IMR-90 (cell line): Measurements from ENCODE around the gene MTMR6. TPM values are rescaled to one million over a fixed set of nuclear protein-coding genes. Genes with fewer than 3 reads are reported as not detected.
A peak's percentile ranks its signal among the peaks of the same experiment; 100 is the strongest.

Experiments
- ATAC-seq: fragments of 200-7000 bp; cut with Tn5 transposase; 2 replicates; pipeline ENCODE4 v1.9.1; 2020; ENCODE audit warnings: low read depth, mild to moderate bottlenecking, moderate library complexity
- BruUV-seq: library from RNA; stranded (reverse); fragments of 400-500 nt; replicated peaks from 2 replicates; lab custom pipeline; 2021; lab: Mats Ljungman, UMichigan
- CTCF ChIA-PET: fragments of 300-600 bp; formaldehyde crosslinking; extraction: SDS; loops from one replicate; lab custom pipeline; 2021; ENCODE audit warnings: antibody characterized with exemption; lab: Yijun Ruan, JAX
- POLR2A ChIA-PET: fragments of 300-600 bp; sonication (Branson Sonifier 250); formaldehyde crosslinking; loops from one replicate; lab custom pipeline; 2022; ENCODE audit warnings: antibody characterized with exemption; ENCODE audit not compliant: unreplicated experiment; lab: Charles Lee
- DNase-seq: peaks from one replicate; pipeline ENCODE4 v3.0.0; 2013
- H2AFZ ChIP-seq: replicated peaks from 2 replicates; pipeline ENCODE3; 2013; ENCODE audit warnings: low read length, mild to moderate bottlenecking; ENCODE audit not compliant: poor library complexity
- H2AK5ac ChIP-seq: 2 replicates; pipeline ENCODE4 v1.6.1; 2013; ENCODE audit warnings: low read depth, low read length, inconsistent platforms
- H2AK9ac ChIP-seq: replicated peaks from 2 replicates; pipeline ENCODE3; 2013; ENCODE audit warnings: mild to moderate bottlenecking, low read depth, low read length, moderate library complexity; ENCODE audit not compliant: poor library complexity
- H2BK120ac ChIP-seq: 2 replicates; pipeline ENCODE4 v1.6.1; 2013; ENCODE audit warnings: low read depth, low read length, inconsistent platforms
- H2BK15ac ChIP-seq: 3 replicates; pipeline ENCODE4 v1.6.1; 2013; ENCODE audit warnings: low read depth, low read length, inconsistent platforms
- H2BK20ac ChIP-seq: 2 replicates; pipeline ENCODE4 v1.6.1; 2013; ENCODE audit warnings: low read depth, mild to moderate bottlenecking, inconsistent platforms, low read length, moderate library complexity
- H2BK5ac ChIP-seq: 2 replicates; pipeline ENCODE4 v1.6.1; 2013; ENCODE audit warnings: mild to moderate bottlenecking, low read depth, low read length, inconsistent platforms; ENCODE audit not compliant: poor library complexity, severe bottlenecking
- H3K14ac ChIP-seq: replicated peaks from 2 replicates; pipeline ENCODE4 v1.6.1; 2013; ENCODE audit warnings: low read depth, low read length, inconsistent platforms
- H3K18ac ChIP-seq: 2 replicates; pipeline ENCODE4 v1.6.1; 2013; ENCODE audit warnings: low read depth, low read length, control low read depth
- H3K23ac ChIP-seq: 2 replicates; pipeline ENCODE4 v1.6.1; 2013; ENCODE audit warnings: low read depth, low read length, inconsistent platforms
- H3K27ac ChIP-seq: 2 replicates; pipeline ENCODE4 v1.5.1; 2013; ENCODE audit warnings: mild to moderate bottlenecking, control low read depth, low read length; ENCODE audit not compliant: insufficient read depth
- H3K27me3 ChIP-seq: 2 replicates; pipeline ENCODE4 v1.6.1; 2013; ENCODE audit warnings: low read length; ENCODE audit not compliant: control insufficient read depth, insufficient read depth
- H3K36me3 ChIP-seq: 2 replicates; pipeline ENCODE4 v1.6.1; 2013; ENCODE audit warnings: low read length, mixed read lengths; ENCODE audit not compliant: control insufficient read depth, insufficient read depth
- H3K4ac ChIP-seq: 2 replicates; pipeline ENCODE4 v1.6.1; 2013; ENCODE audit warnings: low read depth, low read length, inconsistent platforms
- H3K4me1 ChIP-seq: 2 replicates; pipeline ENCODE4 v1.6.1; 2013; ENCODE audit warnings: low read length, mixed read lengths; ENCODE audit not compliant: control insufficient read depth, insufficient read depth
- H3K4me2 ChIP-seq: 2 replicates; pipeline ENCODE4 v1.6.1; 2013; ENCODE audit warnings: low read depth, mild to moderate bottlenecking, control low read depth, low read length, moderate library complexity
- H3K4me3 ChIP-seq: 2 replicates; pipeline ENCODE4 v1.5.1; 2013; ENCODE audit warnings: low read depth, mild to moderate bottlenecking, control low read depth, low read length, moderate library complexity; ENCODE audit not compliant: insufficient read depth
- H3K56ac ChIP-seq: 2 replicates; pipeline ENCODE4 v1.6.1; 2013; ENCODE audit warnings: low read length, inconsistent platforms; ENCODE audit not compliant: insufficient read depth; ENCODE audit errors: extremely low read depth
- H3K79me1 ChIP-seq, 2 experiments: 2 replicates each; pipeline ENCODE4 v1.6.1; 2013; ENCODE audit warnings: low read length in 2 of 2, inconsistent platforms in 1 of 2, low read depth in 1 of 2
- H3K9ac ChIP-seq: 2 replicates; pipeline ENCODE4 v1.6.1; 2013; ENCODE audit warnings: low read depth, low read length, control low read depth
- H3K9me1 ChIP-seq: 2 replicates; pipeline ENCODE4 v1.6.1; 2013; ENCODE audit warnings: low read length, inconsistent platforms; ENCODE audit not compliant: insufficient read depth
- H3K9me3 ChIP-seq: 2 replicates; pipeline ENCODE4 v1.6.1; 2013; ENCODE audit warnings: low read length; ENCODE audit not compliant: control insufficient read depth, insufficient read depth
- H4K20me1 ChIP-seq: 2 replicates; pipeline ENCODE4 v1.6.1; 2013; ENCODE audit warnings: low read length, inconsistent platforms; ENCODE audit not compliant: insufficient read depth
- H4K5ac ChIP-seq: 2 replicates; pipeline ENCODE4 v1.6.1; 2013; ENCODE audit warnings: mild to moderate bottlenecking, low read depth, low read length, control low read depth
- H4K8ac ChIP-seq, 2 experiments: 2 replicates each; pipeline ENCODE4 v1.6.1; 2013; ENCODE audit warnings: low read depth in 2 of 2, low read length in 2 of 2, control low read depth in 1 of 2, inconsistent platforms in 1 of 2
- H4K91ac ChIP-seq: 2 replicates; pipeline ENCODE4 v1.6.1; 2013; ENCODE audit warnings: low read depth, low read length, inconsistent platforms; ENCODE audit not compliant: insufficient read depth
- BHLHE40 ChIP-seq: fragments of 150-350 bp; IDR thresholded peaks from 2 replicates; pipeline ENCODE4 v1.6.1; 2016; ENCODE audit warnings: mild to moderate bottlenecking, low read depth, low read length
- CTCF ChIP-seq: conservative IDR thresholded peaks from 2 replicates; pipeline ENCODE4 v1.5.1; 2012; ENCODE audit warnings: mild to moderate bottlenecking, low read depth, low read length, improper control_type of control experiment
- MAFK ChIP-seq: IDR thresholded peaks from 2 replicates; pipeline ENCODE4 v1.6.1; 2012; ENCODE audit warnings: low read depth, low read length, improper control_type of control experiment
- MAZ ChIP-seq: IDR thresholded peaks from 2 replicates; pipeline ENCODE4 v1.6.1; 2012; ENCODE audit warnings: low read depth, mild to moderate bottlenecking, low read length, improper control_type of control experiment, moderate library complexity, borderline replicate concordance
- RAD21 ChIP-seq: IDR thresholded peaks from 2 replicates; pipeline ENCODE4 v1.6.1; 2012; ENCODE audit warnings: low read length, improper control_type of control experiment
- RFX5 ChIP-seq: IDR thresholded peaks from 2 replicates; pipeline ENCODE4 v1.8.0; 2012; ENCODE audit warnings: low read depth, mild to moderate bottlenecking, low read length, moderate library complexity
- SMC3 ChIP-seq: fragments of 150-350 bp; IDR thresholded peaks from 2 replicates; pipeline ENCODE4 v1.6.1; 2016; ENCODE audit warnings: low read depth, mild to moderate bottlenecking, antibody characterized with exemption, low read length, moderate library complexity
- WGBS, 2 experiments: methylation state at CpG; one replicate each; pipeline versions ENCODE4 v1.1.5 to v1.1.7; 2013; ENCODE audit warnings: missing lambda C conversion rate in 2 of 2; ENCODE audit not compliant: insufficient read length in 1 of 2; ENCODE audit errors: extremely low coverage in 2 of 2; 5-methylcytosine and 5-hydroxymethylcytosine counted together
- dilution Hi-C: fragments of 300-500 bp; cut with HindIII; formaldehyde crosslinking; loops from one replicate; pipeline ENCODE4 v1.14.3; 2018; ENCODE audit warnings: low sequenced_read_pairs; ENCODE audit not compliant: unreplicated experiment
- in situ Hi-C: fragments of 300-500 bp; cut with MboI; formaldehyde crosslinking; loops from 3 replicates; pipeline ENCODE4 v1.14.3; 2019; ENCODE audit warnings: low sequenced_read_pairs, inconsistent platforms, mixed read lengths
- intact Hi-C: fragments of 100-400 bp; cut with micrococcal nuclease; formaldehyde crosslinking; loops from 2 replicates; pipeline ENCODE4 v1.10.0; 2022
- polyA plus RNA-seq, 3 experiments: library from polyadenylated mRNA; depleted of rRNA; stranded (reverse); fragments of >200 nt; gene quantifications; 2 replicates each; pipeline ENCODE4 v1.2.3, GENCODE V29; 2012; ENCODE audit warnings: low replicate concordance in 1 of 3
- total RNA-seq: library from RNA; depleted of rRNA; stranded (reverse); fragments of >200 nt; gene quantifications from 2 replicates; pipeline ENCODE4 v1.2.3, GENCODE V29; 2012
- TF ChIP-seq, protein P1 (sequence below): fragments of 150-350 bp; IDR thresholded peaks from 2 replicates; pipeline ENCODE4 v1.6.1; 2017; ENCODE audit warnings: mild to moderate bottlenecking, antibody characterized with exemption, low read length, low read depth

The MTMR6 gene
- total and polyA plus RNA-seq, 2 of the 4 experiments (the other 2 are of a cell fraction): 9.4 to 21.7 TPM

DNA sequence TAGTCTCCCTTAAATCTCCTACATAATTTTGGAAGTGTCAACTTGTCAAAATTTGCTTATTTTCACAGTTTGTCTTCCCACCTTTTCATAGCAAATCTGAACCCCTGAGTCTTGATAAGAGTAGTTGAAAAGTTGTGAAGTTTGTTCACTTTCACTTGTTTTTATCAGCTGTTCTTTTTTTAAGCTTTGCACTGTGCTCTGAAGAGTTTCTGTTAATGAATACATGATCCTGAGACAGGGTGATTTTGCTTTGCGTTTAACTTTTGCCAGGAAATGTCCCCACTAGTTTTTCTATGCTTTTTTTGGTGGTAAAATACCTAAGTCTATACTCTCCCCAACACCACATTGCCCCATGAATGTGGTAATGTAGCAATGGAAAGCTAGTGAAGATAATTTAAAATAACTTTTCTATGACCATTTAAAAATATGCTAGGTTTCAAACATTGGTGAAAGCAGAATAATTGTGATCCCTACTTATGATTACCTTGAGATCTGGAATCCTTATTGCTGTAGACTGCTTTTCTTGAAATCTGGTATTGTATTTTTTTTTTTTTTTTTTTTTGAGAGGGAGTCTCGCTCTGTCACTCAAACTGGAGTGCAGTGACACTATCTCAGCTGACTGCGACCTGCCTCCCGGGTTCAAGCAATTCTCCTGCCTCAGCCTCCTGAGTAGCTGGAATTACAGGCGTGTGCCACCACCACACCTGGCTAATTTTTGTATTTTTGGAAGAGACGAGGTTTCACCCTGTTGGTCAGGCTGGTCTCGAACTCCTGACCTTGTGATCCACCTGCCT is 19.6 kb upstream of the MTMR6 start (continued):
- TF ChIP-seq MAZ: no peak

- no CpG with 5 or more reads among the region's 7 CpGs for WGBS, 2 experiments
- POLR2A ChIA-PET: no interaction called here
- H2AFZ ChIP-seq: peak overlapping the region; percentile 97
Measured at GRCh38 chr13:25302121-25302520, 14.8 kb upstream of the MTMR6 start.

More at GRCh38 chr13:25302121-25302520, 14.8 kb upstream of the MTMR6 start:
- Histone ChIP-seq H3K4me2 (peak overlapping the region; percentile 94), H3K9me3 (no peaks in the 10 kb centered on the region), H2AK5ac (peak overlapping the region; percentile 62; the same call in 1 of the 2 replicates), H3K36me3 (peaks cover 2% of the 10 kb centered on the region), H2BK15ac (no peak overlapping the region), H2BK20ac (no peak overlapping the region), H3K56ac (peak overlapping the region; percentile 89), H2BK5ac (peak overlapping the region; percentile 79), H3K23ac (peak overlapping the region; percentile 94; the same call in 1 of the 2 replicates), H4K5ac (peak overlapping the region; percentile 34; the same call in 1 of the 2 replicates), H3K27ac (peak overlapping the region; percentile 91), H3K14ac (peak overlapping the region; percentile 67), H3K4ac (peak overlapping the region; percentile 80), H2AK9ac (peak overlapping the region; percentile 97), H3K27me3 (no peaks in the 10 kb centered on the region), H3K4me1 (no peaks in the 10 kb centered on the region; the same call in 1 of the 2 replicates), H4K91ac (0 out of 2 replicates have a peak overlapping the region, but pooled peaks have one; percentile 66), H3K79me1 (peaks cover 0 to 14% of the 10 kb centered on the region in 2 experiments; a peak in 2 of 4 replicates), H3K9me1 (no peaks in the 10 kb centered on the region), H2BK120ac (0 out of 2 replicates have a peak overlapping the region, but pooled peaks have one; percentile 20), H3K4me3 (peak overlapping the region; percentile 92), H3K18ac (no peak overlapping the region; the same call in 1 of the 2 replicates), H4K8ac (peak overlapping the region; percentile 38 to 75), H3K9ac (peak overlapping the region; percentile 99), H4K20me1 (peaks cover 30% of the 10 kb centered on the region)
- DNase-seq (peak; percentile 1), ATAC-seq (no peak)
- no TSS peak for BruUV-seq
- intact Hi-C loops: no loop called here
- dilution Hi-C loops: no loop called here
- TF ChIP-seq BHLHE40 (no peak), RAD21 (no peak), MAZ (no peak), RFX5 (no peak), MAFK (no peak), SMC3 (no peak), CTCF (no peak)
- TF ChIP-seq, protein P1, sequence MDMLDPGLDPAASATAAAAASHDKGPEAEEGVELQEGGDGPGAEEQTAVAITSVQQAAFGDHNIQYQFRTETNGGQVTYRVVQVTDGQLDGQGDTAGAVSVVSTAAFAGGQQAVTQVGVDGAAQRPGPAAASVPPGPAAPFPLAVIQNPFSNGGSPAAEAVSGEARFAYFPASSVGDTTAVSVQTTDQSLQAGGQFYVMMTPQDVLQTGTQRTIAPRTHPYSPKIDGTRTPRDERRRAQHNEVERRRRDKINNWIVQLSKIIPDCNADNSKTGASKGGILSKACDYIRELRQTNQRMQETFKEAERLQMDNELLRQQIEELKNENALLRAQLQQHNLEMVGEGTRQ: no peak
- CTCF ChIA-PET: no interaction called here
- in situ Hi-C loops: no loop called here
